PC-3 (cell line): ENCODE data around the gene TGM2. TPM values are rescaled to one million over a fixed set of nuclear protein-coding genes. Genes with fewer than 3 reads are reported as not detected.

ENCODE experiments used
- ATAC-seq: fragments of 200-7000 bp; cut with Tn5 transposase; 2 replicates; pipeline ENCODE4 v1.9.1; 2020; ENCODE audit warnings: mild to moderate bottlenecking, moderate library complexity
- BruUV-seq: library from RNA; stranded (reverse); fragments of 400-500 nt; replicated peaks from 2 replicates; lab custom pipeline; 2021; lab: Mats Ljungman, UMichigan
- CTCF ChIA-PET: fragments of 300-600 bp; sonication (Branson Sonifier 250); formaldehyde crosslinking; loops from one replicate; lab custom pipeline; 2022; ENCODE audit warnings: antibody characterized with exemption; lab: Charles Lee
- POLR2A ChIA-PET: fragments of 300-600 bp; sonication (Branson Sonifier 250); formaldehyde crosslinking; loops from one replicate; lab custom pipeline; 2022; ENCODE audit warnings: antibody characterized with exemption; ENCODE audit not compliant: unreplicated experiment; lab: Charles Lee
- DNase-seq: peaks from one replicate; pipeline ENCODE4 v3.0.0-alpha.2; 2015
- H2AFZ ChIP-seq: fragments of 300-600 bp; sonication (generic); 2 replicates; pipeline ENCODE4 v1.6.0; 2016; ENCODE audit warnings: antibody characterized with exemption, low read length
- H3F3A ChIP-seq: fragments of 300-600 bp; sonication (generic); one replicate; pipeline ENCODE4 v1.6.0; 2017; ENCODE audit warnings: antibody characterized with exemption, low read length, control low read depth, mild to moderate bottlenecking; ENCODE audit not compliant: unreplicated experiment
- H3K27ac ChIP-seq: fragments of 300-600 bp; sonication (generic); 2 replicates; pipeline ENCODE4 v1.5.1; 2016; ENCODE audit warnings: mild to moderate bottlenecking, low read length
- H3K27me3 ChIP-seq: fragments of 300-600 bp; sonication (generic); 2 replicates; pipeline ENCODE4 v1.6.1; 2016; ENCODE audit warnings: low read length, mixed read lengths
- H3K36me3 ChIP-seq: fragments of 300-600 bp; sonication (generic); 2 replicates; pipeline ENCODE4 v1.6.1; 2016; ENCODE audit warnings: low read depth, mixed run types, low read length, mixed read lengths
- H3K4me1 ChIP-seq: fragments of 300-600 bp; sonication (generic); 2 replicates; pipeline ENCODE4 v1.5.1; 2016; ENCODE audit warnings: low read length; ENCODE audit not compliant: insufficient read depth
- H3K4me2 ChIP-seq: fragments of 300-600 bp; sonication (generic); 2 replicates; pipeline ENCODE4 v1.6.0; 2016; ENCODE audit warnings: low read length
- H3K4me3 ChIP-seq: fragments of 300-600 bp; sonication (generic); 2 replicates; pipeline ENCODE4 v1.5.1; 2016; ENCODE audit warnings: mild to moderate bottlenecking, low read length, mixed read lengths
- H3K79me2 ChIP-seq: fragments of 300-600 bp; sonication (generic); 2 replicates; pipeline ENCODE4 v1.6.1; 2017; ENCODE audit warnings: low read length, mixed read lengths
- H3K9ac ChIP-seq: fragments of 300-600 bp; sonication (generic); 2 replicates; pipeline ENCODE4 v1.6.0; 2016; ENCODE audit warnings: mild to moderate bottlenecking, low read length
- H3K9me2 ChIP-seq: fragments of 300-600 bp; sonication (generic); replicated peaks from 2 replicates; pipeline ENCODE4 v1.6.1; 2016; ENCODE audit warnings: mixed run types, low read length, mixed read lengths
- H3K9me3 ChIP-seq: fragments of 300-600 bp; sonication (generic); 2 replicates; pipeline ENCODE4 v1.6.1; 2016; ENCODE audit warnings: low read length, mixed read lengths
- H4K20me1 ChIP-seq: fragments of 300-600 bp; sonication (generic); 2 replicates; pipeline ENCODE4 v1.6.1; 2016; ENCODE audit warnings: low read length, mixed read lengths
- CTCF ChIP-seq: fragments of 300-600 bp; sonication (generic); conservative IDR thresholded peaks from 2 replicates; pipeline ENCODE4 v1.5.1; 2017; ENCODE audit warnings: antibody characterized with exemption, low read depth, mild to moderate bottlenecking, low read length
- EZH2 ChIP-seq: fragments of 300-600 bp; sonication (generic); IDR thresholded peaks from one replicate; pipeline ENCODE4 v1.6.1; 2017; ENCODE audit warnings: antibody characterized with exemption, mild to moderate bottlenecking, low read length; ENCODE audit not compliant: unreplicated experiment
- EZH2phosphoT487 ChIP-seq: fragments of 300-600 bp; sonication (generic); IDR thresholded peaks from 2 replicates; pipeline ENCODE4 v1.6.1; 2018; ENCODE audit warnings: mild to moderate bottlenecking, antibody characterized with exemption, low read length, borderline replicate concordance
- intact Hi-C: fragments of 100-400 bp; cut with micrococcal nuclease; formaldehyde crosslinking; loops from 2 replicates; pipeline ENCODE4 v1.9.0; 2023
- total RNA-seq: library from RNA; depleted of rRNA; stranded (reverse); fragments of >200 nt; gene quantifications from 2 replicates; pipeline ENCODE4 v1.2.3, GENCODE V29; 2014

TGM2 gene
- total RNA-seq, 1 experiment from 2014 or later: 583 TPM

- BruUV-seq: no TSS peak
- intact Hi-C loops: no loop called here
- no peak overlapping the region for H3K4me2 ChIP-seq
- no peaks in the 10 kb centered on the region for H3K27me3 ChIP-seq
- peaks cover 10% of the 10 kb centered on the region for H3F3A ChIP-seq
- peaks cover 61% of the 10 kb centered on the region for H3K4me1 ChIP-seq
- TF ChIP-seq CTCF (no peak), EZH2 (no peak), EZH2phosphoT487 (no peak)
- H3K36me3 ChIP-seq: no peaks in the 10 kb centered on the region
- H3K4me3 ChIP-seq: no peak overlapping the region
- H3K79me2 ChIP-seq: no peaks in the 10 kb centered on the region
- ATAC-seq (no peak), DNase-seq (no peak)
- no peaks in the 10 kb centered on the region for H3K9me3 ChIP-seq
- ChIA-PET POLR2A (no interaction called here), CTCF (interaction anchor here (0.6 kb wide), 1 partner anchor 67 kb away, joined by 3 read pairs; no protein-coding TSS in a partner anchor)
- H2AFZ ChIP-seq: no peak overlapping the region
- no peaks in the 10 kb centered on the region for H4K20me1 ChIP-seq
- no peak overlapping the region for H3K9ac ChIP-seq
- H3K27ac ChIP-seq: no peak overlapping the region
- H3K9me2 ChIP-seq: no peaks in the 10 kb centered on the region
These were observed 16.9 kb upstream of the TGM2 start for GRCh38 chr20:38181971-38182370.

- ATAC-seq: no peak
- H4K20me1 ChIP-seq: no peaks in the 10 kb centered on the region
- POLR2A ChIA-PET: no interaction called here
- H3F3A ChIP-seq: peaks cover 7% of the 10 kb centered on the region
- TF ChIP-seq EZH2phosphoT487: no peak
- TF ChIP-seq CTCF: no peak
- TF ChIP-seq EZH2: no peak
- H3K79me2 ChIP-seq: no peaks in the 10 kb centered on the region
- no peaks in the 10 kb centered on the region for H3K27me3 ChIP-seq
- H3K9ac ChIP-seq: no peak overlapping the region
- intact Hi-C loops: no loop called here
- H3K27ac ChIP-seq: peak overlapping the region; percentile 47
- no peak overlapping the region for H2AFZ ChIP-seq
- no TSS peak for BruUV-seq
- no peak overlapping the region for H3K4me3 ChIP-seq
- peaks cover 56% of the 10 kb centered on the region for H3K4me1 ChIP-seq
- 0 out of 2 replicates have a peak overlapping the region, but pooled peaks have one; percentile 1 for H3K4me2 ChIP-seq
- no peaks in the 10 kb centered on the region for H3K36me3 ChIP-seq
- no peaks in the 10 kb centered on the region for H3K9me3 ChIP-seq
- H3K9me2 ChIP-seq: no peaks in the 10 kb centered on the region
- peak; percentile 36 for DNase-seq
- CTCF ChIA-PET: interaction anchor here (0.6 to 0.8 kb wide), 2 partner anchors 36 to 66 kb away, joined by 3 to 4 read pairs; no protein-coding TSS in a partner anchor
These were observed 16.2 kb upstream of the TGM2 start for GRCh38 chr20:38181207-38181801.

GRCh38 chr20:38180781-38181180 lies 15.7 kb upstream of the TGM2 start:
- Histone ChIP-seq H3K27ac (peak overlapping the region; percentile 58), H3K27me3 (no peaks in the 10 kb centered on the region), H3K9ac (no peak overlapping the region), H3K79me2 (no peaks in the 10 kb centered on the region), H3F3A (peaks cover 2% of the 10 kb centered on the region), H4K20me1 (no peaks in the 10 kb centered on the region), H3K9me2 (no peaks in the 10 kb centered on the region), H3K4me1 (peaks cover 51% of the 10 kb centered on the region), H2AFZ (no peak overlapping the region), H3K4me2 (0 out of 2 replicates have a peak overlapping the region, but pooled peaks have one; percentile 1), H3K36me3 (no peaks in the 10 kb centered on the region), H3K9me3 (no peaks in the 10 kb centered on the region), H3K4me3 (no peak overlapping the region)
- POLR2A ChIA-PET: no interaction called here
- CTCF ChIA-PET: interaction anchor here (0.8 kb wide), 1 partner anchor 37 kb away, joined by 4 read pairs; no protein-coding TSS in a partner anchor
- no TSS peak for BruUV-seq
- ATAC-seq: peak; percentile 78
- TF ChIP-seq EZH2phosphoT487: no peak
- no peak for TF ChIP-seq EZH2
- TF ChIP-seq CTCF: no peak
- peak; percentile 95 for DNase-seq
- intact Hi-C loops: no loop called here
